HepG2 (cell line): ENCODE results near the gene TMBIM6. TPM values are rescaled to one million over a fixed set of nuclear protein-coding genes. Genes with fewer than 3 reads are reported as not detected.

ENCODE experiments used
- ATAC-seq: fragments of 200-7000 bp; cut with Tn5 transposase; 3 replicates; pipeline ENCODE4 v1.9.1; 2020; ENCODE audit warnings: mild to moderate bottlenecking, moderate library complexity
- BruUV-seq: library from RNA; stranded (reverse); fragments of 400-500 nt; replicated peaks from 2 replicates; lab custom pipeline; 2021; lab: Mats Ljungman, UMichigan
- CTCF ChIA-PET: fragments of 300-600 bp; formaldehyde crosslinking; extraction: SDS; loops from one replicate; lab custom pipeline; 2021; ENCODE audit warnings: low total read pairs, inconsistent platforms, low intra/inter-chr PET ratio; lab: Yijun Ruan, JAX
- POLR2A ChIA-PET: fragments of 350-600 bp; sonication (Branson Sonifier 250); formaldehyde crosslinking; loops from one replicate; lab custom pipeline; 2020; ENCODE audit warnings: antibody characterized with exemption, inconsistent platforms; lab: Yijun Ruan, JAX
- DNase-seq: peaks from one replicate; pipeline ENCODE4 v3.0.0-alpha.2; 2015; ENCODE audit warnings: low spot score
- FAIRE-seq: peaks from 3 replicates; lab custom pipeline; 2011; peaks lifted over from hg19 to GRCh38; lab: Jason Lieb, UNC
- H2AFZ ChIP-seq: one replicate; pipeline ENCODE4 v1.6.1; 2011; ENCODE audit warnings: low read length, inconsistent platforms
- H3K27ac ChIP-seq: fragments of 300-600 bp; 3 replicates; pipeline ENCODE4 v1.8.0; 2011; ENCODE audit warnings: mixed run types, mild to moderate bottlenecking, mixed read lengths, low read length, inconsistent platforms; ENCODE audit not compliant: insufficient read depth; ENCODE audit errors: extremely low read length
- H3K27me3 ChIP-seq, 2 experiments: fragments of 200-600 bp in 1 of 2; 2 replicates in 1 of 2; 3 replicates in 1 of 2; pipeline versions ENCODE4 v1.6.0 to v1.8.0; 2011; ENCODE audit warnings: low read length in 2 of 2, mild to moderate bottlenecking in 2 of 2, moderate library complexity in 2 of 2, inconsistent platforms in 1 of 2; ENCODE audit not compliant: insufficient read depth in 2 of 2, control insufficient read depth in 1 of 2
- H3K36me3 ChIP-seq, 2 experiments: fragments of 200-600 bp in 1 of 2; replicated peaks in 1 of 2; 2 replicates in 1 of 2; 3 replicates in 1 of 2; pipeline versions ENCODE4 v1.5.1 to v1.8.0; 2011; ENCODE audit warnings: low read length in 2 of 2, inconsistent platforms in 1 of 2; ENCODE audit not compliant: insufficient read depth in 2 of 2, control insufficient read depth in 1 of 2
- H3K4me1 ChIP-seq: 2 replicates; pipeline ENCODE4 v1.5.1; 2012; ENCODE audit warnings: low read length, inconsistent platforms; ENCODE audit not compliant: insufficient read depth
- H3K4me2 ChIP-seq: 2 replicates; pipeline ENCODE4 v1.6.0; 2011; ENCODE audit warnings: low read depth, low read length, inconsistent platforms
- H3K4me3 ChIP-seq, 3 experiments: fragments of 200-600 bp in 1 of 3; sonication (generic), shearing (Covaris generic) in 1 of 3; replicated peaks in 1 of 3; 2 replicates each; pipeline ENCODE4 v1.5.1; 2011 to 2016; ENCODE audit warnings: low read length in 3 of 3, inconsistent platforms in 2 of 3, low read depth in 2 of 3, mild to moderate bottlenecking in 2 of 3, control low read depth in 1 of 3, mixed read lengths in 1 of 3; ENCODE audit not compliant: insufficient read depth in 1 of 3
- H3K79me2 ChIP-seq: one replicate; pipeline ENCODE4 v1.6.1; 2011; ENCODE audit warnings: low read length, inconsistent platforms; ENCODE audit not compliant: insufficient read depth
- H3K9ac ChIP-seq: 2 replicates; pipeline ENCODE4 v1.6.0; 2011; ENCODE audit warnings: mild to moderate bottlenecking, low read depth, low read length, inconsistent platforms; ENCODE audit not compliant: insufficient read depth
- H3K9me3 ChIP-seq: 2 replicates; pipeline ENCODE4 v1.5.1; 2012; ENCODE audit warnings: mild to moderate bottlenecking, low read length
- H4K20me1 ChIP-seq: 2 replicates; pipeline ENCODE4 v1.6.0; 2011; ENCODE audit warnings: inconsistent platforms, mild to moderate bottlenecking, low read length, moderate library complexity; ENCODE audit not compliant: insufficient read depth
- CHCHD3 ChIP-seq: sonication (generic); formaldehyde crosslinking; IDR thresholded peaks from 2 replicates; pipeline ENCODE4 v1.8.0; 2022; ENCODE audit warnings: mild to moderate bottlenecking, missing genetic modification reagents, moderate library complexity
- FOXK2 ChIP-seq: fragments of 450-650 bp; IDR thresholded peaks from 2 replicates; pipeline ENCODE4 v1.6.1; 2016
- GZF1 ChIP-seq: sonication (generic); formaldehyde crosslinking; IDR thresholded peaks from 2 replicates; pipeline ENCODE4 v1.5.1; 2020; ENCODE audit warnings: mild to moderate bottlenecking, missing genetic modification reagents
- ZBTB33 ChIP-seq: sonication (generic); formaldehyde crosslinking; IDR thresholded peaks from 2 replicates; pipeline ENCODE4 v1.4.0; 2020; ENCODE audit warnings: missing genetic modification reagents
- ZBTB37 ChIP-seq: sonication (generic); formaldehyde crosslinking; IDR thresholded peaks from 2 replicates; pipeline ENCODE4 v1.4.0; 2020; ENCODE audit warnings: mild to moderate bottlenecking, missing genetic modification reagents
- ZNF432 ChIP-seq: sonication (generic); formaldehyde crosslinking; IDR thresholded peaks from 2 replicates; pipeline ENCODE4 v1.5.0; 2020; ENCODE audit warnings: missing genetic modification reagents, mild to moderate bottlenecking, borderline replicate concordance
- WGBS: methylation state at CpG from one replicate; pipeline ENCODE4 v1.1.6; 2017; ENCODE audit warnings: low lambda C conversion rate; 5-methylcytosine and 5-hydroxymethylcytosine counted together
- in situ Hi-C: cut with HindIII; loops from 2 replicates; pipeline ENCODE4 v1.10.0; 2017; ENCODE audit warnings: low pct_unique_long_range_greater_than_20kb; ENCODE audit not compliant: extremely low pct_ligation_motif_present
- intact Hi-C: fragments of 100-400 bp; cut with micrococcal nuclease; formaldehyde crosslinking; loops from one replicate; pipeline ENCODE4 v1.10.0; 2022; ENCODE audit not compliant: unreplicated experiment
- polyA plus RNA-seq, 8 experiments: library from polyadenylated mRNA; depleted of rRNA in 3 of 8; stranded (reverse) in 7 of 8; unstranded in 1 of 8; fragments of >200 nt; fragmentation: Illumina TruSeq in 4 of 8; extraction: Trizol in 4 of 8; gene quantifications; 2 replicates each; pipeline versions ENCODE4 v1.2.1 to v1.2.3, GENCODE V29; 2011 to 2016; ENCODE audit warnings: low read depth in 4 of 8, missing spikeins in 1 of 8, mixed read lengths in 1 of 8; ENCODE audit not compliant: insufficient read depth in 1 of 8
- total RNA-seq, 5 experiments: library from RNA; depleted of rRNA; stranded (reverse); fragments of >200 nt; fragmentation: Illumina TruSeq; extraction: Trizol; gene quantifications; 2 replicates each; pipeline ENCODE4 v1.2.3, GENCODE V29; 2016; ENCODE audit warnings: low read depth in 1 of 5

The TMBIM6 gene
- total and polyA plus RNA-seq, 2 of the 13 experiments (the other 11 are each of a cell fraction or from before 2014, with no cell fraction given) = 412 to 468 TPM

- no peak for TF ChIP-seq FOXK2
- TF ChIP-seq ZBTB37 = no peak
- no peak for TF ChIP-seq GZF1 (CRISPR knock-in tag)
- TF ChIP-seq ZNF432 = no peak
These were observed 9.6 kb downstream of the TMBIM6 start (continued) for GRCh38 chr12:49750996-49751393.

- Histone ChIP-seq H4K20me1 (peaks cover 8% of the 10 kb centered on the region; the same call in 1 of the 2 replicates), H3K4me3 (no peak overlapping the region)
- POLR2A ChIA-PET = interaction anchor here (5.8 kb wide), 1 partner anchor 20 kb away, joined by 34 read pairs; the partner anchor contains the start of gene TMBIM6
- no peak for DNase-seq
- no TSS peak for BruUV-seq
- no peak for TF ChIP-seq CHCHD3 (CRISPR knock-in tag)
- peak; percentile 67; the same call in 1 of the 2 replicates for TF ChIP-seq ZBTB33
- TF ChIP-seq, all 625 proteins: peak for 1
- H3K27ac ChIP-seq = no peak overlapping the region
- H3K36me3 ChIP-seq = peaks cover 45 to 75% of the 10 kb centered on the region in 2 experiments
- H3K9ac ChIP-seq = no peak overlapping the region
- intact Hi-C loops = no loop called here
- WGBS = 98% methylated on average over 4 of the region's 4 CpGs
- in situ Hi-C loops = no loop called here
- no peak for ATAC-seq
- H3K4me1 ChIP-seq = peaks cover 12% of the 10 kb centered on the region
- H3K4me2 ChIP-seq = no peak overlapping the region
- H3K9me3 ChIP-seq = no peaks in the 10 kb centered on the region
- no peak for FAIRE-seq
- no peaks in the 10 kb centered on the region for H3K79me2 ChIP-seq
- CTCF ChIA-PET = interaction anchor here (1.2 kb wide), 1 partner anchor 77 kb away, joined by 6 read pairs; no protein-coding TSS in a partner anchor
- no peak overlapping the region for H2AFZ ChIP-seq
- H3K27me3 ChIP-seq = no peaks in the 10 kb centered on the region
These were observed 20.5 kb downstream of the TMBIM6 start for GRCh38 chr12:49761677-49762467.
